IPS-15b (cell line): ENCODE results near the gene SPPL2C.

ENCODE experiments used
- H3K27me3 ChIP-seq: one replicate; pipeline ENCODE4 v1.6.1; 2013; ENCODE audit warnings: low read length; ENCODE audit not compliant: control insufficient read depth, insufficient read depth
- H3K36me3 ChIP-seq: one replicate; pipeline ENCODE4 v1.6.1; 2013; ENCODE audit warnings: low read length; ENCODE audit not compliant: control insufficient read depth, insufficient read depth
- H3K4me1 ChIP-seq: one replicate; pipeline ENCODE4 v1.6.1; 2013; ENCODE audit warnings: mild to moderate bottlenecking, low read length; ENCODE audit not compliant: control insufficient read depth, insufficient read depth
- H3K4me3 ChIP-seq: one replicate; pipeline ENCODE4 v1.5.1; 2013; ENCODE audit warnings: low read depth, low read length
- H3K9ac ChIP-seq: one replicate; pipeline ENCODE4 v1.6.1; 2013; ENCODE audit warnings: low read depth, mild to moderate bottlenecking, low read length
- H3K9me3 ChIP-seq: one replicate; pipeline ENCODE4 v1.6.1; 2013; ENCODE audit warnings: mild to moderate bottlenecking, low read length; ENCODE audit not compliant: control insufficient read depth, insufficient read depth

SPPL2C gene

DNA sequence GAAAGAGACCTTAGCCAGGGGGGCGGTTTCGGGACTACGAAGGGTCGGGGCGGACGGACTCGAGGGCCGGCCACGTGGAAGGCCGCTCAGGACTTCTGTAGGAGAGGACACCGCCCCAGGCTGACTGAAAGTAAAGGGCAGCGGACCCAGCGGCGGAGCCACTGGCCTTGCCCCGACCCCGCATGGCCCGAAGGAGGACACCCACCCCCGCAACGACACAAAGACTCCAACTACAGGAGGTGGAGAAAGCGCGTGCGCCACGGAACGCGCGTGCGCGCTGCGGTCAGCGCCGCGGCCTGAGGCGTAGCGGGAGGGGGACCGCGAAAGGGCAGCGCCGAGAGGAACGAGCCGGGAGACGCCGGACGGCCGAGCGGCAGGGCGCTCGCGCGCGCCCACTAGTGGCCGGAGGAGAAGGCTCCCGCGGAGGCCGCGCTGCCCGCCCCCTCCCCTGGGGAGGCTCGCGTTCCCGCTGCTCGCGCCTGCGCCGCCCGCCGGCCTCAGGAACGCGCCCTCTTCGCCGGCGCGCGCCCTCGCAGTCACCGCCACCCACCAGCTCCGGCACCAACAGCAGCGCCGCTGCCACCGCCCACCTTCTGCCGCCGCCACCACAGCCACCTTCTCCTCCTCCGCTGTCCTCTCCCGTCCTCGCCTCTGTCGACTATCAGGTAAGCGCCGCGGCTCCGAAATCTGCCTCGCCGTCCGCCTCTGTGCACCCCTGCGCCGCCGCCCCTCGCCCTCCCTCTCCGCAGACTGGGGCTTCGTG lies 49.5 kb downstream of the SPPL2C start, which contains the start of gene MAPT:
MAPT (plus strand) TSS at position 533 of the 763 bp plus-strand sequence. CDS start 67,784 bp downstream, outside the sequence.
- peaks cover 62% of the 10 kb centered on the region for H3K27me3 ChIP-seq

DNA sequence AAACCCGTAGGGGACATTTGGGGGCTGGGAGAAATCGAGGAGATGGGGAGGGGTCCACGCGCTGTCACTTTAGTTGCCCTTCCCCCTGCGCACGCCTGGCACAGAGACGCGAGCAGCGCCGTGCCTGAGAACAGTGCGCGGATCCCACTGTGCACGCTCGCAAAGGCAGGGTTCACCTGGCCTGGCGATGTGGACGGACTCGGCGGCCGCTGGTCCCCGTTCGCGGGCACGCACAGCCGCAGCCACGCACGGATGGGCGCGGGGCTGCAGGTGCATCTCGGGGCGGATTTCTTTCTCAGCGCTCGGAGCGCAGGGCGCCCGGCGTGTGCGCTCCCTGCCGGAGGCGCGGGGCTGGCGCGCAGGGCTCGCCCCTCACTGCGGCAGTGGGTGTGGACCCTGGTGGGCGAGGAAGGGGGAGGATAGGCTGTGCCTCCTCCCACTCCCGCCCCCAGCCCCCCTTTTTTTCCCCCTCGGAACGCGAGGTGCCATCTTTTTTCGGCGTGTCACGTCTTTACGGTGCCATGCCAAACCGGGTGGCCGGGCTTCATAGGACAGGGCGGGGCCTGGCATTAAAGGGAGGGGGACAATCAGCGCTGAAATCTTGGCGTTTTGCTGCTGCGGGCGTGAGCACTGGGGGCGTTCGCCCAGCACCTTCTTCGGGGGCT lies 50.8 kb downstream of the SPPL2C start:
- no peaks in the 10 kb centered on the region for H3K9me3 ChIP-seq
- H3K4me3 ChIP-seq: peak overlapping the region; percentile 65
- no peaks in the 10 kb centered on the region for H3K4me1 ChIP-seq
- no peak overlapping the region for H3K9ac ChIP-seq
- H3K36me3 ChIP-seq: no peaks in the 10 kb centered on the region
- H3K27me3 ChIP-seq: peaks cover 75% of the 10 kb centered on the region

More for the DNA sequence above, 49.5 kb downstream of the SPPL2C start, which contains the start of gene MAPT:
- Histone ChIP-seq H3K4me3 (peak within 1 kb of the TSS; percentile 65), H3K9me3 (no peaks in the 10 kb centered on the region), H3K4me1 (no peaks in the 10 kb centered on the region), H3K9ac (peak within 1 kb of the TSS; percentile 83), H3K36me3 (no peaks in the 10 kb centered on the region)

DNA sequence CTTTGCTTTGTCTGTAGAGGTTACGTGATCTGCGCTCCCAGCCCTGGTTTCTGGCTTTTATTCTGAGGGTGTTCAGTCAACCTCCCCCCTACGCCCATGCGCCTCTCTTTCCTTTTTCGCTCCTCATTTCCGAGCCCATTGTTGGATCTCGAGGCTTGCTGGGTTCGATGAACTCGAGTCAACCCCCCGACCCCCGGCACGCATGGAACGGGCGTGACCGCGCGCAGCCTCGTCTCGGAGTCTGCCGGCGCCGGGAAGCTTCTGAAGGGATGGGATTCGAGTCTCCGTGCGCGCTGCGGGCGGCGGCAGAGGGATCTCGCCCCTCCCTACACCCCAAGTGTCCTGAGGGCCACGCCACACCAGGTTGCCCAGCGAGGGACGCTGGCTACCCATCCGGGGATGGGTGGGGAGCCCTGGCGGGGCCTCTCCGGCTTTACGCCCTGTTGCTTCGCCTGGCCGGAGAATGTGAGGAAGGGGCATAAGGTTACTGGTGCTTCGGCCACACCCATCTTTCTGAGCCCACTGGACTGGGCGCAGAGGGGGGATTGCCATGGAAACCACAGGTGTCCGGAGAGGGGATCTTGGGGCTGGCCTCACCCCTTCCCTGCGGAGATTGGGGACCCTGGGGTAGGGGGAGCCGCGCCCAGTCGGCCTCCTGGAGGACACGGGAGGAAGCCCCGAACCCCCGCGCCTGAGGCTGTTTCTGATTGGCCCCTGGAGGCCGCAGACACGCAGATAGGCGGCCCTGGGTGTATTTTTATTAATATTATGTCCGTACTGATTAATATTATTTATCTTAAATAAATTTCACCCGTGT lies 51.5 kb downstream of the SPPL2C start:
- Histone ChIP-seq H3K4me1 (no peaks in the 10 kb centered on the region), H3K9me3 (no peaks in the 10 kb centered on the region), H3K36me3 (no peaks in the 10 kb centered on the region), H3K27me3 (peaks cover 82% of the 10 kb centered on the region), H3K4me3 (peak overlapping the region; percentile 65), H3K9ac (no peak overlapping the region)
